NCI-H524 (cell line): ENCODE results near the gene AP1G2.
"Not testable (repeated sequence)": the region's sequence is repeated elsewhere in the genome, so short reads cannot be mapped to it uniquely, and the experiment has no call there.

Experiments
- DNase-seq, 2 experiments: peaks; one replicate each; lab custom pipeline; 2025; lab: John Stamatoyannopoulos, UW

The AP1G2 gene, protein sequence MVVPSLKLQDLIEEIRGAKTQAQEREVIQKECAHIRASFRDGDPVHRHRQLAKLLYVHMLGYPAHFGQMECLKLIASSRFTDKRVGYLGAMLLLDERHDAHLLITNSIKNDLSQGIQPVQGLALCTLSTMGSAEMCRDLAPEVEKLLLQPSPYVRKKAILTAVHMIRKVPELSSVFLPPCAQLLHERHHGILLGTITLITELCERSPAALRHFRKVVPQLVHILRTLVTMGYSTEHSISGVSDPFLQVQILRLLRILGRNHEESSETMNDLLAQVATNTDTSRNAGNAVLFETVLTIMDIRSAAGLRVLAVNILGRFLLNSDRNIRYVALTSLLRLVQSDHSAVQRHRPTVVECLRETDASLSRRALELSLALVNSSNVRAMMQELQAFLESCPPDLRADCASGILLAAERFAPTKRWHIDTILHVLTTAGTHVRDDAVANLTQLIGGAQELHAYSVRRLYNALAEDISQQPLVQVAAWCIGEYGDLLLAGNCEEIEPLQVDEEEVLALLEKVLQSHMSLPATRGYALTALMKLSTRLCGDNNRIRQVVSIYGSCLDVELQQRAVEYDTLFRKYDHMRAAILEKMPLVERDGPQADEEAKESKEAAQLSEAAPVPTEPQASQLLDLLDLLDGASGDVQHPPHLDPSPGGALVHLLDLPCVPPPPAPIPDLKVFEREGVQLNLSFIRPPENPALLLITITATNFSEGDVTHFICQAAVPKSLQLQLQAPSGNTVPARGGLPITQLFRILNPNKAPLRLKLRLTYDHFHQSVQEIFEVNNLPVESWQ

DNA sequence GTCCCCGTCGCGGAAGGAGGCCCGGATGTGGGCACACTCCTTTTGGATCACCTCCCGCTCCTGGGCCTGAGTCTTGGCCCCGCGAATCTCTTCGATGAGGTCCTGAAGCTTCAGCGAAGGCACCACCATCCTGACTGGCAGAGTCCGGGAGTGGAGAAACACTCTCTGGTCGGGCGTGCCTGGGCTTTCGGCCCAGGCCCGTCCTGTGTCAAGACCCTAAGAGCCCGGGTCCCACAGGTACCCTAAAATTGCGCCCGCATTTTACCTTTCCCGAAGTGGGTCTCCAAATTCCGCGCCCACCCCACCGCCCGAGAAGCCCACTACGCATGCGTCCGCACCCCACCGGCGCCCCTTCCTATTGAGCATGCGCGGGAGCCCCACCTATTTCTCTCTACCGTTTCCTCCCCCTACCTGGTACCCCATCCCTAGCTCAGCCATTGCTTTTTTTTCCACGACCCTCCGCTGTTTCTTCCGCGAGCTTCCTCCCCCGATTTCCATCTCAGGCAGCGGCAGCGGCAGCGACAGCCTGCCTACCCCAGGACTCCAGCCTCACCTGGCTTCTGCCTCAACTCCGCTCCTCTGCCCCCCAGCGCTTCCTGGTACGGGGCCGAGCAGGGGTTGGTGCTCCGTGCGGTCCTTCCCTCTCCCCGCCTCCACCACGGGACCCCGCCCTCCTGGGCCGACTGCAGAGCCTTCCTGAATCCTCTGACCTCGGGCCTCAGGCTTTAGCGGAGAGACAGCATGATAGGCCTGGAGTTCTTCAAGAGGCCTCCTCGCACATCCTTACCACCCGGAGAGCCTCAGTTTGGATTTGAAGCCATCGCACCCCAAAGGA is at the start of gene AP1G2:
AP1G2 (minus strand) TSS at position 606 of the 835 bp plus-strand sequence; CDS start at position 129, 477 bp downstream.
- DNase-seq = peak; percentile 86 to 89

DNA sequence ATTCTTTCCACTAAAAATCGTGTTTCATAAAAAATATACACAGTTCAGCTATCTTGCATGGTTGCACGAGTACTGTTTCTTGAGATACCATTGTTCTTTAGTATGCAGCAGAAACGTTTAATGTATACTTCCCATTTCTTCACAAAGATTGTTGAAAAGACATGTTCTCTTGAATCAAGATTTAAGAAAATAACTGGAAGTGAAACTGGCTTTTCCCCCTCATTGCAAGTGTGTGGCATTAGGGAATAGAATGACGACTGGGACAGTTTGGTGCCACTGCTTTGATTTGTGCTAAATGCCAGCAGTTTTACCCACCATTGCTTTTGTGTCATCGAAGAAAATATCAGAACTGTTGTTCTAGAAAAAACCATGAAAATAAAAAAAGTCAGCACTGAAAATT is 48.3 kb upstream of the AP1G2 start:
- DNase-seq = no peak

DNA sequence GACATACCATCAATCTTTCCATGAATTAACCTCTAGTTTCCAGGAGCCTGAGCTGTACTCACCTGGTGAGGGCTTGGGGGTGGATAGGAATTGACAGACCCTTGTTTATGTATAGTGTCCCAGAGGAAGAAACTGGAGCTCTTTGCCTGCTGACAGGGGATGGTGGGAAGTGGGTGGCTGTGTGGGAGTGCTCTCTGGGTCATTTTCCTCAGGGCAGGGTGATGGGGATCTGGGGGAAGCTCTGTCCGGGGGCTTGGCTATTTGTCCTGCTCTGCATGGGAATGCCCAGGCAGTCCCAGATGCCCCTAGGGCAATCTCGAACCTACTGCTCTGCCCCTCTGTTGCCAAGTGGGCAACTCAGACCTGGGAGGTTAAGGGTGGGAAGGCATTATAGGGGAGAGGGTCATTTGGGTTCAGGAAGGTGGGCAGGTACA is 46.8 kb upstream of the AP1G2 start:
- no peak for DNase-seq

DNA sequence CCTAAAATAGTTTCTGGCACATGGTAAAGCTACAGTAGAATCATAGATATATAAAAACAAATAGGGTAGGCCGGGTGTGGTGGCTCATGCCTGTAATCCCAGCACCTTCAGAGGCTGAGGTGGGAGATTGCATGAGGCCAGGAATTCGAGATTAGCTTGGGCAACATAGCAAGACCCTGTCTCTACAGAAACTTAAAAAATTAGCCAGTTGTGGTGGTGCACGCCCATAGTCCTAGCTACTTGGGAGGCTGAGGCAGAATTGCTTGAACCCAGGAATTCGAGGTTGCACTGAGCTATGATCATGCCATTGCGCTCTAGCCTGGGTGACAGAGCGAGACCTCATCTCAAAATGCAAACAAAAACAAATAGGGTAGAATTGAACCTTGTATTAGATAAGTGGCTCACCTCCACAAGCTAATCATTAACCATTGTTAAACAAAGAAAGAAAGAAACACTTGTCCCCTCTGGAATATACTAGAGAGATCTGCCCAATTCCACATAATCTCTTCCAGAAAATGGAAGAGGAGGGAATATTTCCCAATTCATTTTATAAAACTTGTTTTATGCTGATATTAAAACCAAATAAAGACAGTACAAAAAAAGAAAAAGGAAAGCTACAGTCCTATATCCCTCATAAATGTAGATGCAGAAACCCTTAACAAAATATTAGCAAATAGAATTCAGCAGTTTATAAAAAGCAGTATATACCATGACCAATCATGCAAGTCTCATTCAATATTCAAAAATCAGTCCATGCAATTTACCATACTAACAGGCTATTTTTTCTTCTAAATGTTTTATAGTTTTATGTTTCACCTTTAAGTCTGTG is 45.9 kb upstream of the AP1G2 start:
- DNase-seq = no peak

DNA sequence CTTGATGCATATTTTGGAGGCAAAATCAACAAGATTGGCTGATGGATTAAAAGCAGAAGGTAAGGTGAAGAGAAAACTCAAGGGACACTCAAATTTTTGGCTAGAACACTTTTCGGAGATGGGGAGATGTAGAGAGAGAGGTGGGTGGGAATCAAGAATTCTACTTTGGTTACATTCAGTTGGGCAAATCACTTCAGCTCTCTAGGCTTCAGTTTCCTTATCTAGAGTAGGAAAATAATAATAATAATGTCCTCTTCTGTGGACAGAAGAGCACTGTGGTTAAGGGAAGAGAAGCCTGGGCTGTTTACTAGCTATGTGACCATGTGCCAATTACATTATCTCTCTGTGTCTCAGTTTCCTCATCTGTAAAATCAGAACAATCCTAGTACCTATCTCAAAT is 45.2 kb upstream of the AP1G2 start:
- no peak for DNase-seq

DNA sequence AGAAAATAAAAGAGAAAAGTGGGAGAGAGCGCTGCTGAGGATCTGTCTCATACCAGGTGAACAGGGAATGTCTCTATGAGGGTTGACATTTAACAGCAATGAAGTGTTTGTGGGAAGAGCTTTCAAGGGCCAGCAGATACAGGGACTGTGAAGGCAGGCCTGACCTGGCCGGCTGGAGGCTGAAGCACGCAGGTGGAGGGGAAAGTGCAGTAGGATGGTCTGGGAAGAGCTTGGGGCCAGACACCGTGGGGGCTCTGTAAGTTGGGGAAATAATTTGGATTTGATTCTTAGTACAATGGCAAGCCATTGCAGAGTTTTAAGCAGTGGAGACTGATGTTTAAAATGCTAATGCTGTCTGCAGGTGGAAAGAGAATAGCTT is 44.8 kb upstream of the AP1G2 start:
- no peak for DNase-seq

DNA sequence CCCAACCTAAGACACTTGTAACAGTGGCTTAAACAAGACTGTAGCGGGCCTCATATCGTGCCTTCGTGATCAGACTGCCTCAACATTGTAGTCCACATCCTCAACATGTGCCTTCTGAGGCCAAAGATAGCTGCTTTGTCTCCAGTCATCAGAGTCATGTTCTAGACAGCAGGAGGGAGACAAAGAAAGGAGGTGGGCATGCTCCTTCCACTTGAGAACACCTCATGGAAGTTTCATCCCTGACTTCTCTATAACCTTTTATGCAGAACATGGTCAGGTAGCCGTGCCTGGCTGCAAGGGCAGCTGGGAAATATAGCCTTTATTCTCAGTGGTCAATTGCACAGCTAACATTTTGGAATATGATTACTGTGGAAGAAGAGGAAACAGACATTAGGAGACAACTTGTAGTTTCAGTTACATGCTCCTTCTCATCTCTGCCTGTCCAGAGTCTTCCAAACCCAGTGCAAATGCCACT is 43.3 kb upstream of the AP1G2 start:
- DNase-seq = no peak

DNA sequence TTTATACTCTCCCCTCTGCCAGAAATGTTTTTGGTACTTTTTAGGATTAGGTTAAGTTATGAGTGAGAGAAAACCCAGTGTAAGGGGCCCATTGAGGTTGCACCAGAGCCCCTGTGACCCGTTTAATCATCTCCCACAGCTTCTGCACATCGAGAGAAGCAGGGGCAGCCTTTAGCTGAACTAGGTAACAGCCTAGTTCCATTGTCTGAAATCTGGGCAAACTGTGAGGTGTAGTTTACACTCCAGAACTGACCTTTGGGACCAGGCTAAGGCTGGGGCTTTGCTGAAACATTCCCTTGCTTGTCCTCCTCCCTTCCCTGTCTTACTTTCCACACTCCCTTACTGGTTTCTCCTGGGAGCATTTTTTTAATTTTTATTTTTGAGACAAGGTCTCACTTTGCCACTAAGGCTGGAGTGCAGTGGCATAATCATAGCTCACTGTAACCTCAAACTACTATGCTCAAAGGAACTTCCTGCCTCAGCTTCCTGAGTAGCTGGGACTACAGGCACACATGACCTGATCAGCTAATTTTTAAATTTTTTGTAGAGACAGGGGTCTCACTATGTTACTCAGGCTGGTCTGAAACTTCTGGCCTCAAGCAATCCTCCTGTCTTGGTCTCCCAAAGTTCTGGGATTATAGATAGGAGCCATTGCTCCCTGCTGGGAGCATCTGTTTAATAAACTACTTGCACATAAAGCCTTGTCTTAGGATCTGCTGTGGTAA is 42.7 kb upstream of the AP1G2 start:
- DNase-seq = no peak

DNA sequence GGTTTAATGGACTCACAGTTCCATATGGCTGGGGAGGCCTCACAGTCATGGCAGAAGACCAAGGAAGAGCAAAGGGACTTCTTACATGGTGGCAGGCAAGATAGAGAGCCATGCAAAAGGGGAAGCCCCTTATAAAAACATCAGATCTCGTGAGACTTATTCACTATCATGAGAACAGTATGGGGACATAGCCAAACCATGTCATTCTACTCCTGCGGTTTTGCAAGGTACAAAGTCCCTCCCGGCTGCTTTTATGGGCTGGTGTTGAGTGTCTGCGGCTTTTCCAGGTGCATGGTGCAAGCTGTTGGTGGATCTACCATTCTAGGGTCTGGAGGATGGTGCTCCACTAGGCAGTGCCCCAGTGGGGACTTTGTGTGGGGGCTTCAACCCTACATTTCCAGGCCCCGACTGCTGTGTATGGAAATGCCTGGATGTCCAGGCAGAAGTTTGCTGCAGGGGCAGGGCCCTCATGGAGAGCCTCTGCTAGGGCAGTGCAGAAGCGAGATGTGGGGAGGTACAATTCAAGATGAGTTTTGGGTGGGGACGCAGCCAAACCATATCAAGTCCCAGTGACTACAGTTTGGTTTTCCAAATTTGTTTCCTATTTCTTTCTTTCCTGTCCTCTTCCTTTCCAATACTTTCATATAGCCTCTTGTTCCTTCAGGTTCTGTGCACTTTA is 42.0 kb upstream of the AP1G2 start:
- DNase-seq = not testable (repeated sequence)

DNA sequence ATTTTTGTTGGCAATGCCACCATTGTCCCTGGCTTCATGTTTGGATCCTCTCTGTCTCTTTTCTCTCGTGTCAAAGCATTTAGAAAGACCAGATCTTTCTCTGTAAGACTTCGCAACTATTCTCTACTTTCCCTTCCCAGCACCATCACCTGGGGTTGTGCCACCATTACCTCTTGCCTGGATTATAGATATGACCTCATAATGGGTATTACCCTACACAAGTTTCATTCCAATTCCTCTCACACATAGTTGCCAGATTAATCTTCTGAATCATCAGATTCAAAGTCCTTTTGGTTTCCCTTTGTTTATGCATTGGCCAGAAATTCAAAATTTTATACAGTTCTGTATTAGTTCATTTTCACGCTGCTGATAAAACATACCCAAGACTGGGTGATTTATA is 41.4 kb upstream of the AP1G2 start:
- DNase-seq = no peak

DNA sequence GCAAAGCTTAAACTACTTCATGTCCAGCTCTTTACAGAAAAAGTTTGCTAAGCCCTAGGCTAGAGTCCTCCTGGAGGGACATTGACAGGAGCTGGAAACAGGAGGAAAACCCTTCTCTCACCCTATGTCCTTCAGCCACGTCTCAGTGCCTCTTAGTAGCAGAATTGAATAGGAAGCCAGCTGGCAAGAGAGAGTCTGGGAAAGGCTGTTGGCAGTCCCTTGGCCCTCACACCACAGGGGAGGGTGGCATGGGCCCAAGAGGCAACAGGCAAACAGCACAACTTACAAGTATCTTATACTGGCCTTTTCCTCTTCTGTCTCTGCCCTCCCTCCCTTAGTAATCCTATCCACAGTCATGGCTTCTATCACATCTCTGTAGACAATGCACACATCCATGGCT is 40.9 kb upstream of the AP1G2 start:
- DNase-seq = peak in 1 of 2 experiments; percentile 73

DNA sequence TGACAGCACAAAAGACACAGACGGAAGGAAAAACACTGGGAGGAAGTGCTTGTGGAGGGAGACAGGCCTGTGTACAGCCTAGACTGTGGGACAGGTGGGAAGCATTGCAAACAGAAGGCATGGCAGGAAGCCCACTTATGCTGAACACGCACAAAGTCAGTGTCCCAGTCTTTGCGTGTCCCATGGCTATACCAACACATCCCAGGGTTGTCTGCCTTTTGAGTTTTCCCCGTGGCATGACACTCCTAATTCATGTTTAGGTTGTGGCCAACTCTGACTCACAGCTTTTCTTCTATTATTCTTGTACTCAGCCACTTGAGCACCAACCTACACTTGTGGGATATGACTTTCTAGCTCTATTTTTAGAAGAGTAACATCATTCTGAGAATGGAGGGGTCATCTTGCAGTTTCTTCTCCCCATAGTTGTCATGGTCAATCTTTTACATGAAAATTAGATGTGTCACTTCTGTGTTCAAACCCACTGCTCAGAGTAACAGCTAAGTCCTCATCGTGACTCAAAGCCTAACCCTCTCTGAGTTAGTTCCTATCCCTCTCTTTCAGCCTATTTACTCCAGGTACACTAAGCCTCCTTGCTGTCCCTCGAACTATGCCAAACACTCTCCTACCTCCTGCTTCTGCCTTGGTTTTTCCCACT is 38.5 kb upstream of the AP1G2 start:
- no peak for DNase-seq

DNA sequence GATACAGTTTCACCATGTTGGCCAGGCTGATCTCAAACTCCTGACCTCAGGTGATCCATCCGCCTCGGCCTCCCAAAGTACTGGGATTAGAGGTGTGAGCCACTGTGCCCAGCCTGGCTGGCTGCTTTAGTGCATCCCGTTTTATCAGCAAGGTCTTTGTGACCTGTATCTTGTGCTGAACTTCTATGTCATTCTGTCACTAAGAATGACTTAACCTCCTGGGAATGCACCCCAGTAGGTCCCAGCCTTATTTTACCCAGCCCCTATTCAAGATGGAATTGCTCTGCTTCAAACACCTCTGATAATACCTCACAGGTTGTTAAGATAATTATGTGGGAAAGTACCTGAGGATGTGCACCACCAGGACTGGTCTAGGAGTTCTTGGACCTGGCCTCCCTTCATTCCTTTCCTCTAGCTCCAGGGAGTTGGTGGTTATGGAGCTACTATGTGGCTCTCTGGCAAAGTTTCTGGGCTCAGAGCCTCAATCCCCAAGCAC is 37.1 kb upstream of the AP1G2 start:
- DNase-seq = no peak

DNA sequence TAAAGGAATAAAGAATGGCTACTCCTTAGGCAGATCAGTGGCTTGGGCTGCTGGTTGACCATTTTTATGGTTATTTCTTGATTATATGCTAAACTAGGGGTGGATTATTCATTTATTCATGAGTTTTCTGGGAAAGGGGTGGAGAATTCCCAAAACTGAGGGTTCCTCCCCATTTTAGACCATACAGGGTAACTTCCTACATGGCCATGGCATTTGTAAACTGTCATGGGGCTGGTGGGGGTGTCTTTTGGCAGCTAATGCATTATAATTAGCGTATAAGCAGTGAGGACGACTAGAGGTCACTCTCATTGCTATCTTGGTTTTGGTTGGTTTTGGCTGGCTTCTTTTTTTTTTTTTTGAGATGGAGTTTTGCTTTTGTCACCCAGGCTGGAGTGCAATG is 36.6 kb upstream of the AP1G2 start:
- DNase-seq = no peak

DNA sequence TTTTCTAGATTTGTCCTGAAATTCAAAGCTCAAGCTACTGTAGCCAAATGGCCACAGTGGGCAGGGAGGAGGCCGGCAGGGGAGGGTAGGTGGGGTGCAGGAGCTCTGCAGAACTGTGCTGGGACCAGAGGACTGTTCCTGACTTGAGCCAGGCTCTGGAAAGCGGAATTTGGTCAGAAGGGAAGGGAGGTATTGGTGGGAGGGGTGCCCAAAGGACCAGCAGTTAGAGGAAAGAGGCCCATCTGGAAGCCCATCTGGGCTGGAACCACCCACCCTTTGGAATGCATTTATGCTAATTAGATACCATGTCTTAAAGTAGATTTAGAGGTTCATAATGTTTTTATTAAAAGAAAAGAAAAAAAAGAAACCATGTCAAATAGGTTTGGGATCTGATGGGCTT is 35.5 kb upstream of the AP1G2 start:
- DNase-seq = peak in 1 of 2 experiments; percentile 42

DNA sequence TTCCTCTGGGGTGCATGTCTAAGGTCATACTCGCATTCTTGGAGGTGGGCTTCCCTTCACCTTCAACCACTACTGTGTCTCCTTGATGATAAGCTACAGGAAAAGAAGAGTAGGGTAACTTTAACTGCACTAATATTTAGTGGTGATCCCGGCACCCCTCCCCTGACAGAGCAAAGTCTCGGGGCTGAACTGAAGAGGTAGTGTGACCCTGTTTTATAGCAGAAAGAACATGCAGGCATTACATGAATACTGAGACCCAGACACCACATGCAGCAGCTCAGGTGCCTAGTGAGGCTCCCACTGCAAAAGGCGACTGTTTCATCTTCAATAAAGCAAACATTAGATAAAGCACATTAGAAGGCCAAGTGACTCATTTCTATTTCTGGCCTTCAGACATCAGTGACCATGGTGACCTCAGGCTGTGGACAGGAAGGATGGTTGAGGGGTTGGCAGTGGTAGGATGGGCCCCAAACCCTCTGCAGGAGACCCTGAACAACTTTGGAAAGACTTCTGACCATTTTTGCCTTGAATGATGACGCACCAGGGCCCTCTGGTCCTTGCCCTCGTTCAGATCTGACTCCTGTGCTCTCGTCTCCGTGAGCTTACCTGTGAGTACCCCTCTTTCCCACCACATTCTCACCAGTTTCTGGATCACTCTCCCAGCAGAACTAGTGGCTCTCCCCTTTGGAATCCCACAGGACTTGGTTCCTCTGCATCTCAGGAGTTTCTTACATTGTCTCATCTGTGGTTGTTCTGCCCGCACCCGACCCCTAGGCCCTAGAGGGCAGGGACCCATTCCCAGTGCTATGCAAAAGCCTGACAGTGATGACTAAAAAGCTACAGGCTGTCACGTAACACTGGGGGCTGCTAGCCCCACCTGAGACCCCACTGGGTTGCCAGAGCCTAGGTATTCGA is 34.8 kb upstream of the AP1G2 start:
- no peak for DNase-seq

DNA sequence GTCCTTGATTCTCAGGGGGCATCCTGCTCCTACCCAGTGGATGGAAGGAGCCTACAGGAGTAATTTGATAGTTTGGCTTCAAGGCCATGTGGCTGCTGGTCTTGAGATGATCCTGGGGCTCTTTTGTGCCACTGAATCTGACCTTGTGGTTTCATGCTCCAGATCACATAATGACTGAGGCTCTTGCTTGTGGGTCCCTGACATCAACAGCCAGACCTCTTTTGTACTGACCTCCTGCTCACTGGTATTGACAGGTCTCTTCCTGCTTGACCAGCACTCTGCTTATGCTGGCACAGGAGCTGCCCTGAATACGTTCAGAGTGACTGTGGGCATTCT is 34.2 kb upstream of the AP1G2 start:
- no peak for DNase-seq

DNA sequence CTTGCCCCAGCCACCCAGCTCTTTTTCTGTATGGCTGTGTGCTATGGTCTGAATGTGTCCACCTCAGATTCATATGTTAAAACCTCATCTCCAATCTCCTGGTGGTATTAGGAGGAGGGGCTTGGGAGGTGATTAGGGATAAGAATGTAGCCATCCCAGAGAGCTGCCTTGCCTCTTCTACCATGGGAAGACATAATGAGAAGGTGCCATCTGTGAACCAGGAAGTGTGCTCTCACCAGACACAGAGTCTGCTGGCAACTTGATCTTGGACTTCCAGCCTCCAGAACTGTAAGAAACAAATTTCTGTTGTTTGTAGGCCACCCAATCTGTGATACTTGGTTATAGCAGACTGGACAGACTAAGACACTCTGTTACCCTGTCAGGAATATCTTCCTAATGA is 33.8 kb upstream of the AP1G2 start:
- DNase-seq = no peak
